Measurements from ENCODE around the gene HJURP. TPM values are rescaled to one million over a fixed set of nuclear protein-coding genes. Genes with fewer than 3 reads are reported as not detected.

HJURP gene
- total RNA-seq, 1 experiment from 2014 or later, result 49.7 TPM

DNA sequence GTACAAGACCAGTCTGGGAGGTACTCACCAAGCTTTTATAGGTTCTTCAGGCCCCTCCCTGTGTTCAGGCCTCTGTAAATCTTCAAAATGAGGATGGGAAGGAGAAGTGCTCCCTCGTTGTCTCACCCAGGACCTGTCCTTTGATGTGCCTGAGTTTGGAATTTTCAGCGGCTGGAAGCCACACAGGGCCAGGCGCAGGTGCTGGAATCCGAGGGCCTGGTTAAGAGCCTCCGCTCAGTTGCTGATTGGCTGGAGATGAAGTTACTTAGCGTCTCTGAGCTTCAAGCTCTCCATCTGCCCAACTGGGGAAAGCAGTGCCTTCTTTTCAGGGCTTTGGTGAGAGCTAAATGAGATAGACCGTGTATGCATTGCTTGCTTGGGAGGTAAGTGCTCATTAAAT is 30.0 kb downstream of the HJURP start:
- peak; percentile 56 for DNase-seq
- no peak overlapping the region for H3K4ac ChIP-seq (ENCODE audit: low read depth, low read length)
- no peak overlapping the region for H2BK15ac ChIP-seq (ENCODE audit: low read depth, low read length)
- H3K56ac ChIP-seq (ENCODE audit: insufficient read length, low read depth, low read length), result no peak overlapping the region
- H2AK5ac ChIP-seq (ENCODE audit: insufficient read length, low read length), result no peak overlapping the region
- no peak overlapping the region for H4K5ac ChIP-seq (ENCODE audit: insufficient read length, low read depth, low read length)
- no peak overlapping the region for H3T11ph ChIP-seq (ENCODE audit: low read length)
- H2BK120ac ChIP-seq (ENCODE audit: low read depth, low read length, poor library complexity, severe bottlenecking), result no peak overlapping the region
- H3K4me1 ChIP-seq (ENCODE audit: insufficient read depth, low read length), result no peaks in the 10 kb centered on the region
- H3K18ac ChIP-seq (ENCODE audit: insufficient read length, low read depth, low read length), result no peak overlapping the region
- H4K20me1 ChIP-seq (ENCODE audit: control insufficient read depth, insufficient read depth, insufficient read length), result no peaks in the 10 kb centered on the region
- no peak overlapping the region for H3K27ac ChIP-seq (ENCODE audit: insufficient read length, low read depth, low read length)
- H3K27me3 Mint-ChIP-seq (ENCODE audit: low read depth), result peaks cover 5% of the 10 kb centered on the region
- H2BK20ac ChIP-seq (ENCODE audit: low read depth, low read length, poor library complexity, severe bottlenecking), result no peak overlapping the region
- H3K4me1 Mint-ChIP-seq, result no peaks in the 10 kb centered on the region; a peak in 1 of 4 replicates
- no peak overlapping the region for H2BK12ac ChIP-seq (ENCODE audit: insufficient read length, low read depth, low read length)
- WGBS (ENCODE audit: extremely low coverage, insufficient read length, low lambda C conversion rate), result no CpG with 5 or more reads among the region's 7 CpGs
- H3K36me3 Mint-ChIP-seq (ENCODE audit: insufficient read depth in 1 of 3, low read depth in 3 of 3), result no peaks in the 10 kb centered on the region
- TF ChIP-seq, protein P1, sequence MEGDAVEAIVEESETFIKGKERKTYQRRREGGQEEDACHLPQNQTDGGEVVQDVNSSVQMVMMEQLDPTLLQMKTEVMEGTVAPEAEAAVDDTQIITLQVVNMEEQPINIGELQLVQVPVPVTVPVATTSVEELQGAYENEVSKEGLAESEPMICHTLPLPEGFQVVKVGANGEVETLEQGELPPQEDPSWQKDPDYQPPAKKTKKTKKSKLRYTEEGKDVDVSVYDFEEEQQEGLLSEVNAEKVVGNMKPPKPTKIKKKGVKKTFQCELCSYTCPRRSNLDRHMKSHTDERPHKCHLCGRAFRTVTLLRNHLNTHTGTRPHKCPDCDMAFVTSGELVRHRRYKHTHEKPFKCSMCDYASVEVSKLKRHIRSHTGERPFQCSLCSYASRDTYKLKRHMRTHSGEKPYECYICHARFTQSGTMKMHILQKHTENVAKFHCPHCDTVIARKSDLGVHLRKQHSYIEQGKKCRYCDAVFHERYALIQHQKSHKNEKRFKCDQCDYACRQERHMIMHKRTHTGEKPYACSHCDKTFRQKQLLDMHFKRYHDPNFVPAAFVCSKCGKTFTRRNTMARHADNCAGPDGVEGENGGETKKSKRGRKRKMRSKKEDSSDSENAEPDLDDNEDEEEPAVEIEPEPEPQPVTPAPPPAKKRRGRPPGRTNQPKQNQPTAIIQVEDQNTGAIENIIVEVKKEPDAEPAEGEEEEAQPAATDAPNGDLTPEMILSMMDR (conservative IDR thresholded peaks at IDR 0.05), result no peak
- no peak overlapping the region for H3K4me2 ChIP-seq (ENCODE audit: insufficient read depth, insufficient read length, low read length)
- H3K9me3 ChIP-seq (ENCODE audit: control insufficient read depth, low read depth, low read length), result no peaks in the 10 kb centered on the region
- H3K4me3 Mint-ChIP-seq, result no peak overlapping the region
- H4K8ac ChIP-seq (replicated peaks; ENCODE audit: insufficient read length, low read depth, low read length), result no peak overlapping the region
- no peak overlapping the region for H3K23ac ChIP-seq (ENCODE audit: insufficient read length, low read depth, low read length)
- H3K9me3 Mint-ChIP-seq, result peaks cover 4 to 7% of the 10 kb centered on the region in 2 experiments; a peak in 4 of 5 replicates
- no peak overlapping the region for H3K27ac Mint-ChIP-seq
- no peak overlapping the region for H3K14ac ChIP-seq (ENCODE audit: insufficient read depth, low read length)
- no peak overlapping the region for H4K91ac ChIP-seq (ENCODE audit: insufficient read length, low read depth, low read length)
- no peaks in the 10 kb centered on the region for H3K79me1 ChIP-seq (ENCODE audit: insufficient read depth, low read depth, low read length, poor library complexity, severe bottlenecking)
- H3K27me3 ChIP-seq (ENCODE audit: insufficient read depth, low read length), result no peaks in the 10 kb centered on the region
- no peaks in the 10 kb centered on the region for H3K79me2 ChIP-seq (ENCODE audit: insufficient read depth, low read length)
- no peak overlapping the region for H3K9ac ChIP-seq (ENCODE audit: extremely low read depth, insufficient read length, low read length)
- no peak overlapping the region for H2BK5ac ChIP-seq (ENCODE audit: insufficient read length, low read length)
- no peak overlapping the region for H2AFZ ChIP-seq (ENCODE audit: low read length)
- H3K23me2 ChIP-seq (ENCODE audit: insufficient read length, low read depth, low read length, poor library complexity, severe bottlenecking), result no peaks in the 10 kb centered on the region

All from H9 (cell line).